ENCODE data around the gene CDT1.

The CDT1 gene

GRCh38 chr16:88803264-88803987 is at the start of gene CDT1:
Gene CDT1, plus strand, starts transcription at chr16:88803789. Its CDS starts 43 bp downstream, at chr16:88803832.
- in situ Hi-C loops (cut with HindIII; ENCODE audit: low pct_unique_long_range_greater_than_20kb, low sequenced_read_pairs), result no loop called here
- no peak for TF ChIP-seq JUND (IDR thresholded peaks at IDR 0.05; ENCODE audit: low read depth)
- peak; percentile 93 to 100 for DNase-seq (ENCODE audit: low read depth in 1 of 2, low spot score in 1 of 2)

GRCh38 chr16:88754109-88754911 is 49.3 kb upstream of the CDT1 start:
- in situ Hi-C loops (cut with HindIII; ENCODE audit: low pct_unique_long_range_greater_than_20kb, low sequenced_read_pairs), result no loop called here
- DNase-seq (ENCODE audit: low read depth in 1 of 2, low spot score in 1 of 2), result no peak
- TF ChIP-seq JUND (IDR thresholded peaks at IDR 0.05; ENCODE audit: low read depth), result no peak

GRCh38 chr16:88754912-88755744 is 48.5 kb upstream of the CDT1 start:
- peak; percentile 87 to 97 for DNase-seq (ENCODE audit: low read depth in 1 of 2, low spot score in 1 of 2)
- no peak for TF ChIP-seq JUND (IDR thresholded peaks at IDR 0.05; ENCODE audit: low read depth)
- in situ Hi-C loops (cut with HindIII; ENCODE audit: low pct_unique_long_range_greater_than_20kb, low sequenced_read_pairs), result no loop called here

- in situ Hi-C loops (cut with HindIII; ENCODE audit: low pct_unique_long_range_greater_than_20kb, low sequenced_read_pairs), result no loop called here
- TF ChIP-seq JUND (IDR thresholded peaks at IDR 0.05; ENCODE audit: low read depth), result no peak
- DNase-seq (ENCODE audit: low read depth in 1 of 2, low spot score in 1 of 2), result no peak
Measured at GRCh38 chr16:88755745-88756443, 47.7 kb upstream of the CDT1 start.

- TF ChIP-seq JUND (IDR thresholded peaks at IDR 0.05; ENCODE audit: low read depth), result no peak
- in situ Hi-C loops (cut with HindIII; ENCODE audit: low pct_unique_long_range_greater_than_20kb, low sequenced_read_pairs), result no loop called here
- DNase-seq (ENCODE audit: low read depth in 1 of 2, low spot score in 1 of 2), result no peak
Measured at GRCh38 chr16:88758227-88758943, 45.2 kb upstream of the CDT1 start.

- TF ChIP-seq JUND (IDR thresholded peaks at IDR 0.05; ENCODE audit: low read depth), result no peak
- in situ Hi-C loops (cut with HindIII; ENCODE audit: low pct_unique_long_range_greater_than_20kb, low sequenced_read_pairs), result no loop called here
- no peak for DNase-seq (ENCODE audit: low read depth in 1 of 2, low spot score in 1 of 2)
Measured at GRCh38 chr16:88758944-88759244, 44.7 kb upstream of the CDT1 start.

- in situ Hi-C loops (cut with HindIII; ENCODE audit: low pct_unique_long_range_greater_than_20kb, low sequenced_read_pairs), result no loop called here
- DNase-seq (ENCODE audit: low read depth in 1 of 2, low spot score in 1 of 2), result no peak
- TF ChIP-seq JUND (IDR thresholded peaks at IDR 0.05; ENCODE audit: low read depth), result no peak
Measured at GRCh38 chr16:88759245-88759975, 44.2 kb upstream of the CDT1 start.

- TF ChIP-seq JUND (IDR thresholded peaks at IDR 0.05; ENCODE audit: low read depth), result no peak
- in situ Hi-C loops (cut with HindIII; ENCODE audit: low pct_unique_long_range_greater_than_20kb, low sequenced_read_pairs), result no loop called here
- no peak for DNase-seq (ENCODE audit: low read depth in 1 of 2, low spot score in 1 of 2)
Measured at GRCh38 chr16:88759976-88760350, 43.6 kb upstream of the CDT1 start.

- in situ Hi-C loops (cut with HindIII; ENCODE audit: low pct_unique_long_range_greater_than_20kb, low sequenced_read_pairs), result no loop called here
- TF ChIP-seq JUND (IDR thresholded peaks at IDR 0.05; ENCODE audit: low read depth), result no peak
- peak in 1 of 2 experiments; percentile 84 for DNase-seq (ENCODE audit: low read depth in 1 of 2, low spot score in 1 of 2)
Measured at GRCh38 chr16:88760424-88761142, 43.0 kb upstream of the CDT1 start.

GRCh38 chr16:88761143-88761534 is 42.5 kb upstream of the CDT1 start:
- DNase-seq (ENCODE audit: low read depth in 1 of 2, low spot score in 1 of 2), result no peak
- no peak for TF ChIP-seq JUND (IDR thresholded peaks at IDR 0.05; ENCODE audit: low read depth)
- in situ Hi-C loops (cut with HindIII; ENCODE audit: low pct_unique_long_range_greater_than_20kb, low sequenced_read_pairs), result no loop called here

- peak in 1 of 2 experiments; percentile 46 for DNase-seq (ENCODE audit: low read depth in 1 of 2, low spot score in 1 of 2)
- in situ Hi-C loops (cut with HindIII; ENCODE audit: low pct_unique_long_range_greater_than_20kb, low sequenced_read_pairs), result no loop called here
- TF ChIP-seq JUND (IDR thresholded peaks at IDR 0.05; ENCODE audit: low read depth), result no peak
Measured at GRCh38 chr16:88761830-88762229, 41.8 kb upstream of the CDT1 start.
